ENCODE results near the gene SOWAHB.
"Not testable (repeated sequence)": the region's sequence is repeated elsewhere in the genome, so short reads cannot be mapped to it uniquely, and the experiment has no call there.

The SOWAHB gene

GRCh38 chr4:76894537-76895255 is 3.2 kb downstream of the SOWAHB start:
- no peak for DNase-seq

DNA sequence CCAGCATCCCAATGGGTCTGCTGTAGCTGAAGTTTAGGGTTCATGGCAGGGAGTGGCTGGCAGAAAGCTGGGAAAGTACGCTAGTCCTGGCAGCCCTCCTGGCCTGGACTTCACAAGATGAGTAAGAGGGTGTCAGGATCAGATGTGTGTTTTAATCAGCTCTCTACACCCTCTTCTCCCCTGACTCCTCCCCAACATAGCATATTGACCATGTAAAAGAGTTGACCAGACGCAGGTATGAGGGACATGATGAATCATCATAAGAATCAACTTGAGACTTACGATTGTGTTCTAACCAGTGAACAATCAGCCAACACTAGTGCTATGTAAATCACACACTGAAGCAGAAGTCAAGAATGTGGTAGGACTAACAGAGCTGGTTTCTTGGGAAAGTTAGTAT is 5.3 kb downstream of the SOWAHB start:
- DNase-seq, result no peak

DNA sequence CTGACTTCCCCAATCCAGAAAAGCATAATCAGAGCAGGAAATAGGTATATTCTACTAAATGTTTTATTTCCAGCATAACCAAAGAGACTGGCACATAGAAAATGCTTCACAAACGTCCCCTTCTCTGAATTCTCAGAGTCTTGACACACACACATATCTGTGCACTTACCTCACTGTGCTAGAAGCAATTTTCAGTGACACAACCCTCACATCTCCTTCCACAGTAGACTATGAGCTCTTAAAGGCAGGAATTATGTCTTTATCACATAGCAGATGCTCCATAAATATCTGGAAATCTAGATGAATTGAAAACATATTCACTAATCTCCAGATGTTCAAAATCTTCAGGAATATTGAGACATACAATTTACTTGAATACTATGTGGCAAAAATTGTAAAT is 5.9 kb downstream of the SOWAHB start:
- DNase-seq, result no peak

DNA sequence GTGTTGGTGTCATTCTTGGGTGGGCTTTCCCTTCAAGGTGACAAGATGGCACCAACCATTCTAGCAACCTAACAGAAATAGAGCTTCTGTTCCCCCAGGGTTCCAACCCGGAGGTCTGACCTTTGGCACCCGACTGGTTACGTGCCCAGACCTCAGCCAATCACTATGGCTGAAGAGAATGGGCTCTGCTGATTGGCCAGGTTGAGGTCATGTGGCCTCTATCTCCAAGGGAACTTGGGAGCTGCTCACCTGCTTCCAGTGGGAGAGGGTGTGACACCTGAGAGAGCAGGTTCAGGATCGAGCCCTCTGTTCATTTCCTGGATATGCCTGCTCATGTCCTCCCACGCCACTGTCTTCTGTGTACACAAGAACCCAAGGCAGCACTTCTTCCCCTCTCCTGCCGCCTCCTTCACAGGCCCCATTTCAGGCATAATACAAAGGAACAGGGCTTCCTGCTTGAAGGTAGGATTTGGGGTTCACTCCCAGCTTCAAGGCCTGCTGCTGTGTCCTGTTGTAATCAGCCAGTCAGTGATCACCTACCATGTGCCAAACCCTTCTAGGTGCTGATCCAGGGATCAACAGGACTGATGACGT is 11.0 kb downstream of the SOWAHB start:
- DNase-seq, result no peak

DNA sequence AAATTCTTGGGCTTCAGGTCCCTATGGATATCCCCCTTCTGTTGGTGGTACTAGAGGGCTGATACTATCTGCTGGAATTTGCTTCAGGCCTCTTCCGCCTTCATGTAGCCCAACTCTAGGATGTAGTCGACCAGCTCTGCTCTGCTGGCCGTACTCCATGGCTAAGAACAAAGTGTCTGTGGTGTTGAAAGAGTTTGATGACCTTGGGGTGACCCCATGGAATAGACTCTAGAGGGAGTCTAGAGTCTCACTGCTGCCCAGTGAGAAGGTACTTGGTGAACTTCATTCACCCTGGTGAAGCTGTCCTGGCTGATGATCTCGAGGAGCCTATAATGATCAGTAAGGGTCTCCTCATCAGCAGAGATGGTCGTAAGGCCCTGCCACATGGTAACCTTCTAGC is 11.7 kb downstream of the SOWAHB start:
- no peak for DNase-seq

GRCh38 chr4:76883147-76883546 is 14.8 kb downstream of the SOWAHB start:
- no peak for DNase-seq

- DNase-seq, result no peak
Measured at GRCh38 chr4:76882630-76883029, 15.3 kb downstream of the SOWAHB start.

DNA sequence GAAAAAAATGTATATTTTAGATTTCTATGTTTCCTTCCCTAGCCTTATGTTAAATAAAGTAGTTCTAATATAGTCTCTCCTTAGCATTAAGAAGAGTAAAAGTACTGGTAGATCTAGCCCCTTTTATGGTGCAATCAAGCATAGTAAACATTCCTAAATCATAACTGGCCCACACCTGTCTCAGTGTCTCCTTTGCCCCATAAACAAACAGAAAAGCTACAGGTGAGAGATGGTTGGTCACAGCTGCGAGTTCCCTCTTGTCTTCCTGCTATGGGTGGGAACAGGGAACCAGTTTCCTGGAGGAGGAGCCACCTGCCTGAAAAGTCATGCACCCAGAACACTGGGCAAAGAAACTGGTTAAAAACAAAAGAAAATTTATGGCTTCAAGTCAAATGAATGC is 16.6 kb downstream of the SOWAHB start:
- DNase-seq, result no peak

DNA sequence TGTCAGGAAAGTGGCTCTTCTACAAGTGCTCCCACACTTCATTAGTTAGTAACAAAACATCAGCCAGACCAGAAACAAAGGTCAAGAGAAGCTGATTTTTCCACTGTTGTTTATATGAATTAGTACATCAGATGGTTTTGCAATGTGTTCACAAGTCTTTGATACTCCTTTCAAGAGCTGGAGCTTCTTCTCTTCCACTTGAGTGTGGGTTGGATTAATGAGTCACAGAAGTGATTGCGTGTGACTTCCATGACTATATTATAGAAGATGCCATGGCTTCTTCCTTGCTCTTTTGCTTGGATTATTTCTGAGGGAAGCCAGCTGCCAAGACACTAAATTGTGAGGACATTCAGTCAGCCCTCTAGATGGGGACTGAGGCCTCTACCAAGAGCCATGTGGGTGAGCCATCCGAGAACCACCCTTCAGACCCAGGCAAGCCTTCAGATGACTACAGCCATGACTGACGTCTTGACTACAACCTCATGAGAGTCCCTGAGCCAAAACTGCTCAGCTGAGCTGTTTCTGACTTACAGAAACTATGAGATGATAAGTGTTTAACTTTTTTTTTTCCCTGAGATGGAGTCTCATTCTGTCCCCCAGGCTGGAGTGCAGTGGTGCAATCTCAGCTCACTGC is 18.1 kb downstream of the SOWAHB start:
- DNase-seq, result no peak

DNA sequence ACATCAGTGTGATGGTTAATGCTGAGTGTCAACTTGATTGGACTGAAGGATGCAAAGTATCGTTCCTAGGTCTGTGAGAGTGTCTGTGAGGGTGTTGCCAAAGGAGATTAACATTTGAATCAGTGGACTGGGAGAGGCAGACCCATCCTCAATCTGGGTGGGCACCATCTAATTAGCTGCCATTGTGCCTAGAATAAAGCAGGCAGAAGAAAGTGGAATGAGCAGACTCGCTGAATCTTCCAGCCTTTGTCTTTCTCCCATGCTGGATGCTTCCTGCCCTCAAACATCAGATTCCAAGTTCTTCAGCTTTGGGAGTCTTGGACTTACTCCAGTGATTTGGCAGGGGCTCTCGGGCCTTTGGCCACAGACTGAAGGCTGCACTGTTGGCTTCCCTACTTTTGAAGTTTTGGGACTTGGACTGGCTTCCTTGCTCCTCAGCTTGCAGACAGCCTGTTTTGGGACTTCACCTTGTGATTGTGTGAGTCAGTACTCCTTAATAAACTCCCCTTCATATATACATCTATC is 19.2 kb downstream of the SOWAHB start:
- not testable (repeated sequence) for DNase-seq

- DNase-seq, result no peak
Measured at GRCh38 chr4:76874176-76874575, 23.8 kb downstream of the SOWAHB start.

DNA sequence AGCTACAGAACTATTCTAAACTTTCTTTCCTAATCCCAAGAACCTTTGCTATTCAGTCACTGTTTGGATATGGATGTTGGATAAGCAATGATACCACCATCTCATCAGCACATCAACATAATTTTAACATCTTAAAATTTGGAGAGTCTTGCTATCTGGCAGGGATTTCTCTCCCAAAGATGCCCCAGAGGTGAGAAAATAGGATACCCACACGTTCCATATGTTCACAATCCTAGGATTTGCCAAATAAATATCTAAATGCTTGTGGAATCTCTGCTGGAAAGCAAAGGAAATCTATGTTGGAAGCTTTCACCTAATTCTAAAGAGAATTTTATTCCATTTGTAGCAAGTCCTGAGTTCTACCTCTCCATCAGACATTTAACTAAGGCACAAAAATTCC is 24.4 kb downstream of the SOWAHB start:
- DNase-seq, result no peak

DNA sequence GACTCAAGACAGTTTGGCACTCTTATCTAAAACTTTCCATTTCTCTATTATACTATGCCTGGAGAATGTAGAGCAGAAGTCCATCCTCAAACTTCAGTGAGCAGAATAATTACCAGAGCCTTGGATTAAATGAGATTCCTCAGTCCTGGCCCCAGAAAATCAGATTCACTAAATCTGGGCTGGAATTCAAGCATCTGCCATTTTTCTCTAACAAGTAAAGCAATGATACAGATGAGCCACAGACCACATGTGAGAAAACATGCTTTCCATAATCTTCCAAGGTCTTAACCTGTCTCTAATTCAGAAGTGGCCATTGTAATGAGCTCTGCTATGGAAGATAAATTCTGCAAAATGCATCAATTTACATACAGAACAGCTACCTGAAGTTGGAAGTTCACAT is 25.4 kb downstream of the SOWAHB start:
- no peak for DNase-seq

- DNase-seq, result not testable (repeated sequence)
Measured at GRCh38 chr4:76868780-76869179, 29.2 kb downstream of the SOWAHB start.

DNA sequence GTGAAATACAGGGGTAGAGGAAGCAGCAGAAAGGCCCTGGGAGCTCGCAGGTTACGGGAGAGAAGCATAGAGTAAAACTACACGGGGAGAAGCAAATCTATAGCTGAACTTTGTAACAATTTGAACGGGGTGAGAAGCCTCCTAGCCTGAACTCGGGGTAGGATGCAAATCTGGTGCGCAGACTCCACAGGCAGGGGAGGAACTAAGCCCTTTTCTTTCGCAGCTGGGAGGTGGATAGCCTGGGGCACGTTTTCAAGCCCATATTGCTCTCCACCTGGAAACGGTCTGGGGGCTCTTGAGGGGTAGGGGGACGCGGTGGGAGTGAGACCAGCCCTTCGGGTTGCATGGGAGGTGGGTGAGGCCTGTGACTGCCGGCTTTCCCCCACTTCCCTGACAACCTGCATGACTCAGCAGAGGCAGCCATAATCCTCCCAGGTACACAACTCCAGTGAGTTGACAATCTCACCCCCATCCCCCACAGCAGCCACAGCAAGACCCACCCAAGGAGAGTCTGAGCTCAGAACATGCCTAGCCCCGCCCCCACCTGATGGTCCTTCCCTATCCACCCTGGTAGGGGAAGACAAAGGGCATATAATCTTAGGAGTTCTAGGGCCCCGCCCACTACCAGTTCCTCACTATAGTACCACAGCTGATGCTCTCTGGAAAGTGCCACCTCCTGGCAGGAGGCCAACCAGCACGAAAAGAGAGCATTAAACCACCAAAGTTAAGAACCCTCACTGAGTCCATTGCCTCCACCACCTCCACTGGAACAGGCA is 29.9 kb downstream of the SOWAHB start:
- peak in 1 of 2 donors; percentile 10 for DNase-seq

DNA sequence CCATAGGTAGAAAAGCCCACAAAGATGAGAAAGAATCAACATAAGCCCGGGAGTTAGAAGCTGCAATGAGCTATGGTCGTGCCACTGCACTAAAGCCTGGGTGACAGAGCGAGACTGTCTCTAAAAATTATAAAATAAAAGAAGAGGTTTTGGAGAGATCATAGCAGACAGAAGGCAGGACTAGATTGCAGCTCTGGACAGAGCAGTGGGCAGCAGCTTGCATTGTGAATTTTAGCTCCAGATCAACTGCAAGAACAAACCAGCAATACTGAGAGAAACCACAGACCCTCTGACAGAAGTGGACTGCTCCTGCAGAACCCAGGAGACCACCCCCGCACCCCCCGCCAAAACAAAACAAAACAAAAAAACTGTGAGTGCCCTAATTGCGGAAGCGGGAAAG is 30.6 kb downstream of the SOWAHB start:
- DNase-seq, result no peak

DNA sequence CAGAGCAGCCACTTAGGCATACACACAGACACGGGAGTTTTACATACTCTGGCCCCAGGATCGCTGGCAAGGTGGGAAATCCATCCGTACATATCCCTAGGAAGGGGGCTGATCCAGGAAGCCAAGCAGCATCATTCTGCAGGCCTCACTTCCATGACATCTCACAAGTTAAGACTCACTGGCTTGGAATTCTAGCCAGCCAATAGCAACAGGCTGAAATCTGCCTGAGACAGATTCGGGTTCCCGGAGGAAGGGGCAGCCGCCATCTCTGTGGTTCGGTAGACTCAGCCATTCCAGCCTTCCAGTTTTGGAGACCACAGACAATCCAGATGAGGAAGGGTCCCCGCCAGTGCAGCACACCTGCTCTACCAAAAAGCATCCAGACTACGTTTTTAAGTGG is 31.3 kb downstream of the SOWAHB start:
- no peak for DNase-seq

GRCh38 chr4:76858319-76858718 is 39.6 kb downstream of the SOWAHB start:
- no peak for DNase-seq

- no peak for DNase-seq
Measured at GRCh38 chr4:76857074-76857409, 40.9 kb downstream of the SOWAHB start.

DNA sequence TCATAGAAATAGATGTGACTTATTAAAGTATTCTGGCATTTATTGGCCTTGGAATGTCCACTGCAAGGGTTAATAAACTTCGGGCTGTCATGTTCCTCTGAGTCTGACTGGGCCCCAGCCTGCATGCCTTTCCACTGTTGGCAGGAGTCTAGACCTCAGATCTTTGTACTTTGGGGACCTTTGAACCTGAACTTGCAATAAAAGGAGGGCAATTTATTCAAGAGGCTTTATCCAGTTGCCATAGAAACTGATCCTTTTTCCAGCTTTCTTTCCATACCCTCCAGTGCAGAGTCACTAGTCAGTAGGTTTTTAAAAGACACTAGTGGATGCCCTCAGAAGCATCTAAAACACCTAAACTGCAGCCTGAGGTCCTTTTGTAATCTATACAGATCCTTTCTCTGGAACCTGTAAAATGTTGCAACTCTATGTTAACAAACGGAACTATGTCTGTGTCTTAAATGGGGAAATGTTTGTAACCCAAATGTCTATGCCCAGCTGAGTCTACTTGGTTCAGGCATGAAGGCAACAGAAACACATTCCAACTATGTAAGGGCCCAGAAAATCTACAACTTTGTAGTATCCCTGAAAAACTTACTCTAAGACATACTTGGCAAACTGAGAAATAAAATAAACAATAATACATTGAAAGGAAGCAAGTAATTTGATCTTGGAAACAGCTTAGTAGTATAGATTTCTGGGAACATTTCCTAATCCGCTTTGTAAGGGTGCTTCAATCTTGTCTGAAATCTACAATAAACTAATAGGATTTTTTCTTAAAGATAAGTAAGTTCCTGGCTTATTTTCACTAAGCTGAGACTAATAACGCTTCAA is 41.5 kb downstream of the SOWAHB start:
- DNase-seq, result no peak

- no peak for DNase-seq
Measured at GRCh38 chr4:76854858-76855257, 43.1 kb downstream of the SOWAHB start.

DNA sequence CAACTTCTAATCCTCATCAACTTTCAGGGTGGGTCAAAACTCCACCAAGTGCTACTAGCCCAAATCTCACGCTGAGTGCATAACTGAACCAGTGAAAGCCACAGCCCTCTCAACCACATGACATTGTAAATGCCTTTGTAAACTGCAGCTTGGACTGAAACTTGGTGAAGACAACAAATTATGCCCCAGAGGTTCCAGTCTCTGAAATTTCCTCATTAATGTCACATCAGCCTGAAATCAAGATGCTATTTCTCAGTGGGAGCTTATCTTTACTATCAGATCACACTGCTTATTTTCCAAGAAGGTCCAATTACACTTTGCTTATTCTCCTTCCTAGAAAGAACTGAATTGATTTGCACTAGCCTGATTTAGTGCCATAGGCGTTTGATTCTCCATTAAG is 46.6 kb downstream of the SOWAHB start:
- DNase-seq, result no peak

GRCh38 chr4:76850010-76850441 is 47.9 kb downstream of the SOWAHB start:
- DNase-seq, result no peak
